Lung (tissue), 12 donors: ENCODE data around the gene KATNBL1. TPM values are rescaled to one million over a fixed set of nuclear protein-coding genes. Genes with fewer than 3 reads are reported as not detected.

Experiments used
- ATAC-seq: fragments of 200-7000 bp; cut with Tn5 transposase; one replicate; pipeline ENCODE4 v1.9.1; 2020; ENCODE audit warnings: moderate number of reproducible peaks; ENCODE audit not compliant: insufficient read depth, low FRiP score
- DNase-seq, 3 donors: peaks; one replicate each; pipeline ENCODE4 v3.0.0-alpha.2; 2013 to 2017
- H3K27ac ChIP-seq, 2 donors: one replicate each; pipeline ENCODE4 v1.5.1; 2013; ENCODE audit warnings: mild to moderate bottlenecking in 2 of 2, moderate library complexity in 2 of 2, control low read depth in 1 of 2, inconsistent platforms in 1 of 2, low read depth in 1 of 2, low read length in 1 of 2
- H3K27me3 ChIP-seq, 3 donors: one replicate each; pipeline ENCODE4 v1.5.1; 2013; ENCODE audit warnings: low read length in 2 of 3; ENCODE audit not compliant: control insufficient read depth in 3 of 3, insufficient read depth in 3 of 3
- H3K36me3 ChIP-seq, 4 donors: one replicate each; pipeline ENCODE4 v1.5.1; 2013; ENCODE audit warnings: low read length in 4 of 4, mild to moderate bottlenecking in 1 of 4, moderate library complexity in 1 of 4; ENCODE audit not compliant: control insufficient read depth in 4 of 4, insufficient read depth in 4 of 4
- H3K4me1 ChIP-seq, 5 donors: one replicate each; pipeline ENCODE4 v1.5.1; 2013; ENCODE audit warnings: low read length in 5 of 5, mild to moderate bottlenecking in 2 of 5, moderate library complexity in 1 of 5; ENCODE audit not compliant: control insufficient read depth in 5 of 5, insufficient read depth in 5 of 5
- H3K4me3 ChIP-seq: one replicate; pipeline ENCODE4 v1.5.1; 2013; ENCODE audit warnings: mild to moderate bottlenecking, control low read depth, moderate library complexity
- H3K9ac ChIP-seq, 2 donors: one replicate each; pipeline ENCODE4 v1.5.1; 2013; ENCODE audit warnings: low read length in 2 of 2, control low read depth in 1 of 2; ENCODE audit not compliant: insufficient read depth in 1 of 2
- H3K9me3 ChIP-seq, 4 donors: one replicate each; pipeline ENCODE4 v1.5.1; 2013; ENCODE audit warnings: low read length in 3 of 4, mild to moderate bottlenecking in 1 of 4, moderate library complexity in 1 of 4; ENCODE audit not compliant: control insufficient read depth in 4 of 4, insufficient read depth in 3 of 4
- CTCF ChIP-seq: IDR thresholded peaks from 2 replicates; pipeline ENCODE4 v1.5.1; 2012; ENCODE audit warnings: mild to moderate bottlenecking; ENCODE audit errors: control extremely low read depth, extremely low read depth
- WGBS, 2 donors: extraction: QIAGEN DNeasy Blood & Tissue Kit; methylation state at CpG; one replicate each; pipeline ENCODE4 v1.1.7; 2013; 5-methylcytosine and 5-hydroxymethylcytosine counted together
- polyA plus RNA-seq, 2 donors: library from polyadenylated mRNA; stranded (reverse); fragments of 200-250 nt; gene quantifications; one replicate each; pipeline ENCODE4 v1.2.1, GENCODE V29; 2013
- total RNA-seq, 2 donors: library from RNA; depleted of rRNA in 1 of 2; stranded (reverse); fragments of >200 nt in 1 of 2; gene quantifications; one replicate each; pipeline ENCODE4 v1.2.1, GENCODE V29; 2014 to 2021
- donor health status: control.
- donor health status: control.
- donor health status: Bipolar disorder and iron deficiency.
- donor health status: healthy.
- donor health status: DM: yes; HTN: yes; CAD: no.

KATNBL1 gene
- total and polyA plus RNA-seq, 4 donors: 25.7 to 112 (median 36.9) TPM

GRCh38 chr15:34102175-34102925 lies 107.5 kb downstream of the KATNBL1 start:
- Histone ChIP-seq H3K9ac (peak overlapping the region; percentile 79 to 84), H3K36me3 (peaks cover 0 to 4% (median 0%) of the 10 kb centered on the region in 4 donors), H3K4me1 (peaks cover 0 to 7% (median 4%) of the 10 kb centered on the region in 5 donors), H3K27ac (peak overlapping the region; percentile 74 to 94), H3K4me3 (peak overlapping the region; percentile 61), H3K9me3 (peaks cover 0 to 3% (median 0%) of the 10 kb centered on the region in 4 donors), H3K27me3 (no peaks in the 10 kb centered on the region)
- ATAC-seq: peak; percentile 54
- no peak for DNase-seq
- 26 to 27% methylated on average over 29 of the region's 29 CpGs for WGBS, 2 donors
- TF ChIP-seq CTCF: no peak

DNA sequence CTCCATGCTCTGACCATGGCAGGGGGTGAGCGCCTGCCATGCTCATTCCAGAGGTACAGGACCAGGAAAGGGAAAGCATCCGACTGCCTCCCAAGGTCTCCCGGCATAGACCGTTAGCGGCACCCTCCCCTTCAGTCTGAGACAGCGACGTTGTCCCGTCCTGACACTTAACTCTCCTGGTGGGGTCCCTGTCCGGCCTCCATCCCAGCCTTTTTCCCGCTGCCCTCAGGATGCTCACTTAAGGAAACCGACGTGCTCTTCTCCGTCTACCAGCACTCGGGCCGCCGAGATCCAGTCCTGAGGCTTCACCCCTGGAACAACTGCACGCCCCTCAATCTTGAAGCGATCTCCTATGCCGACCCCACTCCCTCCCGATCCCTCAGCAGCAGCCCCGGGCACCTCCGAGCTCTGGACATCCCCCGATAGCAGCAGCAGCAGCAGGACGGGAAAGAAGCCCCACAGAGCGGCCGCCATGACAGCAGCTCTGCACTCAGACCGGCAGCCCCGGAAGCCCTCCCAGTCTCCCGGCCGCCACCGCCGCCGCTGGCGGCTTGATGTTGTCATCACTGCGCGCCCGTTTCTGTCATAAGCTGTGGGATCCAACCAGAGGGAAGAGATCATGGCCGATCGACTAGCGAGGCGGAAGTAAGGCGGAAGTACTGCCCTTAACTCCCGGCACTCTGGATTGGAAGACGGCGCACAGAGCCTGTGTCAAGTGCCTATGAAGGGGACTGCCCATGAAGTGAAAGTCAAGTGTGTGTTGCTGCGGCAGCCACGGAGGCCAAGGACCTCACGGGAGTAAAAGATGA lies 108.3 kb downstream of the KATNBL1 start, which contains the start of the genes EMC7 and PGBD4:
TSS of gene EMC7 (minus strand) at position 497 of the 809 bp plus-strand sequence. CDS start at position 474, 23 bp downstream.
TSS of gene PGBD4 (plus strand) at position 718 of the 809 bp plus-strand sequence. CDS start 449 bp downstream, outside the sequence.
- peak within 1 kb of the TSS; percentile 91 for H3K4me3 ChIP-seq
- H3K4me1 ChIP-seq: peaks cover 0 to 7% (median 4%) of the 10 kb centered on the region in 5 donors
- peak; percentile 97 for ATAC-seq
- H3K9ac ChIP-seq: peak within 1 kb of the TSS; percentile 93 to 96
- peaks cover 0 to 4% (median 0%) of the 10 kb centered on the region in 4 donors for H3K36me3 ChIP-seq
- H3K27ac ChIP-seq: peak within 1 kb of the TSS; percentile 83 to 97
- peaks cover 0 to 3% (median 0%) of the 10 kb centered on the region in 4 donors for H3K9me3 ChIP-seq
- no peak for TF ChIP-seq CTCF
- WGBS, 2 donors: 0 to 1% methylated on average over 47 to 48 of the region's 48 CpGs
- no peaks in the 10 kb centered on the region for H3K27me3 ChIP-seq
- DNase-seq: peak; percentile 99 to 100 (median 99)

GRCh38 chr15:34099914-34100313 lies 110.0 kb downstream of the KATNBL1 start:
- ATAC-seq (no peak), DNase-seq (no peak)
- Histone ChIP-seq H3K4me3 (no peak overlapping the region), H3K9me3 (peaks cover 0 to 3% (median 0%) of the 10 kb centered on the region in 4 donors), H3K27ac (no peak overlapping the region), H3K27me3 (no peaks in the 10 kb centered on the region), H3K4me1 (peaks cover 0 to 7% (median 4%) of the 10 kb centered on the region in 5 donors), H3K36me3 (peaks cover 0 to 4% (median 2%) of the 10 kb centered on the region in 4 donors), H3K9ac (no peak overlapping the region)
- TF ChIP-seq CTCF: no peak
- WGBS, 2 donors: 97 to 98% methylated on average over 5 of the region's 5 CpGs

Other genes starting within 250 kb of the KATNBL1 start
- gene CHRM5, start 241.6 kb downstream of the KATNBL1 start, total RNA-seq: under 1 TPM in 1 of 2 donors, not detected in 1; 0.23 TPM
- under 1 TPM in 1 of 2 donors, not detected in 1; 0.01 TPM for gene CHRM5, start 241.6 kb downstream of the KATNBL1 start, polyA plus RNA-seq
- 1 to 10 TPM; 7.5 to 9.3 TPM for gene AVEN, start 170.9 kb downstream of the KATNBL1 start, total RNA-seq
- 1 to 10 TPM; 8.5 to 9.3 TPM for gene AVEN, start 170.9 kb downstream of the KATNBL1 start, polyA plus RNA-seq
- 10 to 100 TPM; 31.7 to 67.5 TPM for gene EMC7, start 108.2 kb downstream of the KATNBL1 start, total RNA-seq
- gene EMC7, start 108.2 kb downstream of the KATNBL1 start, polyA plus RNA-seq: 100 to 1,000 TPM in 1 of 2 donors, 10 to 100 TPM in 1; 95.5 to 116 TPM
- gene PGBD4, start 108.0 kb downstream of the KATNBL1 start, total RNA-seq: 1 to 10 TPM; 1.5 to 1.8 TPM
- gene PGBD4, start 108.0 kb downstream of the KATNBL1 start, polyA plus RNA-seq: under 1 TPM; 0.63 to 0.89 TPM
- 100 to 1,000 TPM; 105 to 117 TPM for gene EMC4, start 14.9 kb upstream of the KATNBL1 start, total RNA-seq
- gene EMC4, start 14.9 kb upstream of the KATNBL1 start, polyA plus RNA-seq: 100 to 1,000 TPM; 123 to 183 TPM
- gene SLC12A6, start 127.7 kb upstream of the KATNBL1 start, total RNA-seq: 10 to 100 TPM; 32.5 to 58.4 TPM
- 10 to 100 TPM in 1 of 2 donors, 1 to 10 TPM in 1; 7.6 to 22.9 TPM for gene SLC12A6, start 127.7 kb upstream of the KATNBL1 start, polyA plus RNA-seq
- gene NOP10, start 133.0 kb upstream of the KATNBL1 start, total RNA-seq: 100 to 1,000 TPM; 103 to 136 TPM
- 100 to 1,000 TPM; 329 to 509 TPM for gene NOP10, start 133.0 kb upstream of the KATNBL1 start, polyA plus RNA-seq
- gene NUTM1, start 133.2 kb upstream of the KATNBL1 start, total RNA-seq: not detected
- gene NUTM1, start 133.2 kb upstream of the KATNBL1 start, polyA plus RNA-seq: under 1 TPM in 1 of 2 donors, not detected in 1; 0.02 TPM
- gene LPCAT4, start 157.1 kb upstream of the KATNBL1 start, total RNA-seq: 10 to 100 TPM; 12.7 to 30.3 TPM
- 10 to 100 TPM; 14.3 to 26.1 TPM for gene LPCAT4, start 157.1 kb upstream of the KATNBL1 start, polyA plus RNA-seq
- 10 to 100 TPM; 22.1 to 73.1 TPM for gene GOLGA8A, start 227.7 kb upstream of the KATNBL1 start, total RNA-seq
- 10 to 100 TPM in 1 of 2 donors, 1 to 10 TPM in 1; 7.8 to 87.2 TPM for gene GOLGA8A, start 227.7 kb upstream of the KATNBL1 start, polyA plus RNA-seq